CD4-positive, alpha-beta T cell treated with Interferon gamma for 1 hour (primary cell): Measurements from ENCODE around the gene ZNF239.
"Not testable (repeated sequence)": the region's sequence is repeated elsewhere in the genome, so short reads cannot be mapped to it uniquely, and the experiment has no call there.

Experiments
- DNase-seq: peaks from one replicate; pipeline ENCODE4 v3.0.0-alpha.2; 2020

The ZNF239 gene

DNA sequence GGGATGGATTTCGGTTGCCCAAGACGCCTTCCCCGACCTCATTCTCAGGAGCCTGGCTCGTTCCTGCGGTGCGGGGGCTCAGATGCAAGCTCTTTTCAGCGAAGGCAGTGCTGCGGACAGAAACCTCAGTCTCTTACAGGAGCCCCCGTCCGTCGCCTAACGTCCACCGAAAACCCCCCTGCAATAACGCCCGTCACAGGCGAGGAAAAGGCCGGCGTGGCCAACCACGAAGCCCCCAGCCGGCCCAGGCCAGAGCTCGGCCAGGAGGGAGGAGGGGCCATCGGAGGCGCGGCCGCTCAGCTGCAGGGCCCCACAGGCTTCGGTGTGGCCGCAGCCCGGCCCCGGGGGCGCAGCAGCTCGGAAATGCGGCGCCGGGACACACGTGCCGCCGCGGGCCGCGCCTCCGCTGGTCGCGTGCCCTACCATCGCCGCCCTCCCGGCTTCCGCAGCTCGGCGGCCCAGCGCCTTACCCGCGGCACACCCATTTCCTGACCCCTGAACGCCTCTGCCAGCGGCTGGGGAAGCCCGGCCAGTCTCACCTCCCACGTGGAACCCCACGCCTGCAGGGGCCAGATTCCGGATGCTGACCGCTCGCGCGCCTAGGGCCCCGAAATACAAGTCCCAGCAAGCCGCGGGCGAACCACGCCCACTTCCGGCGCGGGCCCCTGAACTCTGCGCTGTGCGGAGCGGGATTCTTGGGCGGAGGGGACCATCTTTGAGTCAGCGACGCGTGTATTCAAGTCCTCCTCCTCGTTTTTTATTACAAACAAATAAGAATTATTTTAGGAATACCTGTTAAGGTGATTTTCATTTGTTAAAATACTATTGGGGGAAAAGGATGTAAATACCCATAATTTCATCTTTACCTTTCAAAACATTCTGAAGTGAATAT is at the start of gene ZNF239:
Gene ZNF239 (minus strand): TSS at position 616 of the 892 bp plus-strand sequence. CDS start 16,537 bp downstream, outside the sequence.
- DNase-seq = peak; percentile 87

DNA sequence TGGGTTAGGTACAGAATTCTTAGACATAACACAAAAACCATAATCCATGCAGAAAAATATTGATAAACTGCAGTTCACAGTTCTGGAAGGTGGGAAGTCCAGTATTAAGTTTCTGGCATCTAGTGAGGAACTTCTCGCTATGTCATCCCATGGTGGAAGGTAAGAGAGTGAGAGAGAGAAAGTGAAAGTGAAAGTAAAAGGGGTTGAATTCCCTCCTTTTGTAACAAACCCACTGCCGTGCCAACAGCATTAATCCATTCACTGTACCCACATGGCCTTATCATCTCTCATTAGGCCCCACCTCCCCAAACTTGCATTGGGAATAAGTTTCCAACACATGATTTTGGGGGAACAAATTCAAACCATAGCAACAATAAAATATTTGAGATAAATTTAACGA is 48.9 kb upstream of the ZNF239 start:
- no peak for DNase-seq

DNA sequence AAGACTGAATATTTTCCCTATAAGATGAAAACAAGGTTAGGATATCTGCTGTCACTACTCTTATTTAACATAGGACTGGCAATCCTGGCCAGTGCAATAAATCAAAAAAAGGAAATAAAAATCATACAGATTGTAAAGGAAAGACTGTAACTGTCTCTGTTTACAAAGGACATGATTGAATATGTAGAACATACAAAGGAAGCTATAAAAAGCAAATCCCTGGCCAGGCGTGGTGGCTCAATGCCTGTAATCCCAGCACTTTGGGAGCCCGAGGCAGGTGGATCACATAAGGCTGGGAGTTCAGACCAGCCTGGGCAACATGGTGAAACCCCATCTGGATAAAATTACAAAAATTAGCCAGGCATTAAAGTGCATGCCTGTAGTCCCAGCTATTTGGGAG is 47.6 kb upstream of the ZNF239 start:
- no peak for DNase-seq

DNA sequence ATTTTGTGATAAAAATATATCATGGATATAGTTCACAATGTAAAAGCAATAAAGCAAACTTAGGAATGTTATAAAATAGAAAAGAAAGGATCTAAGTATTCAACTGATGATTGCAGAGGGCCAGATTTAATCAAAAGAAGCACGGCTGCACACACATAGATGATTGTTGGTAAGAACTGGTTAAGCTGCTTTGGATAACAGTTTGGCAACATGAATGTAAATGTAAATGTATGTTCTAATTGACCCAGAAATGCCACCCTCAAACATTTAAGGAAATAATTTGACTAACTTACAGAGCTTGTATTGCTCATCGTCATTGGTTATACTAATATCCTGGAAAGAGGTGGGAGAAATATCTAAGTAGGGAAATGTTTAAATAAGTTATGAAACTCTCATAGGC is 45.0 kb upstream of the ZNF239 start:
- DNase-seq = no peak

DNA sequence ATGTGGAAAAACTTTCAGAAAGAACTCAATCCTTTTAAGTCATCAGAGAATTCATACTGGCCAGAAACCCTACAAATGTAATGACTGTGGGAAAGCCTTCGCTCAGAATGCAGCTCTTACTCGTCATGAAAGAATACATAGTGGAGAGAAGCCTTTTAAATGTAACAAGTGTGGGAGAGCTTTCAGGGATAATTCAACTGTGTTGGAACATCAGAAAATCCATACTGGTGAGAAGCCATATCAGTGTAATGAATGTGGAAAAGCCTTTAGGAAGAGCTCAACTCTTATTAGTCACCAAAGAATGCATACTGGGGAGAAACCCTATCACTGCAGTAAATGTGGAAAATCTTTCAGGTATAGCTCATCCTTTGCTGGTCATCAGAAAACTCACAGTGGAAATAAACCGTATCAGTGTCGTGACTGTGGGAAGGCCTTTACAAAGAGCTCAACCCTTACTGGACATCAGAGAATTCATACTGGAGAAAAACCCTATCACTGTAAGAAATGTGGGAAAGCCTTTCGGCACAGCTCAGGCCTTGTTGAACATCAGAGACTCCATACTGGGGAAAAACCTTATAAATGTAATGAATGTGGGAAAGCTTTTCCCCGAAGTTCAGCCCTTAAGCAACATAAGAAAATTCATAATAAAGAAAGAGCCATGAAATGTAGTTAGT is 42.4 kb upstream of the ZNF239 start:
- no peak for DNase-seq

DNA sequence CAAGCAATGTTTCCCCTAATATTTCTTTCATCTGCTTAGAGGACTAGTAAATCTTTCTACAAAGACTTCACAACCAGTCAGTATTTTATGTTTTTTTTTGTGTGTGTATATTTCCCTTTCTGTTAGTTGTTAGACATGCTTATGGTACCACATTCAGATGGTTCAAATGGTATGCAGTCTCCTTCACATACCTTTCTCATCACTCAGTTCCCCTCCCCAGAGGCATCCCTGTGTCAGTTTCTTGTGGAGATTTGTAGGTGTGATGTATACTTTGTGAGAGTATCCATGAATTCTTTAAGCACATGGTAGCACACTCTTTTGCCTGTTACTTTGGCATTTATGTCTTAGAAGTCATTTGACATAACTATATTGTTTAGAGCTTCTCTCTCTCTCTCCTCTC is 36.2 kb upstream of the ZNF239 start:
- no peak for DNase-seq

DNA sequence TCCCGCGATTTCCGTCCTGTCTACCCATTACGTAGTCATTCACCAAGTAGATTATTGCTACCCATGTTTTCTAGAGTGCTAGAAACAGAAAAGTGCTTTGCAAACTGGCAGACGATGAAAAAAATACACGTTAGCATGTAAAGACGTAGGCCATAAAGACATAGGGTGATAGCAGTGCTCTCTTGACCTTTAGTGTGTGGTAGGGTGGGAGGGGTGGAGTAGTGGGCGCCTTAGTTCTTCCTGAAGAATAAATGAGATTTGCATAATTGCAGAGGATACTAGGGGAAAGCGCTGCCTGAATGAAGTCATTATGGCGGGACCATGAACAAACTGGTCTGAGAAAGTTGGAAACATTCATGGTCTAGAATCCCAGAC is 32.8 kb upstream of the ZNF239 start:
- no peak for DNase-seq

DNA sequence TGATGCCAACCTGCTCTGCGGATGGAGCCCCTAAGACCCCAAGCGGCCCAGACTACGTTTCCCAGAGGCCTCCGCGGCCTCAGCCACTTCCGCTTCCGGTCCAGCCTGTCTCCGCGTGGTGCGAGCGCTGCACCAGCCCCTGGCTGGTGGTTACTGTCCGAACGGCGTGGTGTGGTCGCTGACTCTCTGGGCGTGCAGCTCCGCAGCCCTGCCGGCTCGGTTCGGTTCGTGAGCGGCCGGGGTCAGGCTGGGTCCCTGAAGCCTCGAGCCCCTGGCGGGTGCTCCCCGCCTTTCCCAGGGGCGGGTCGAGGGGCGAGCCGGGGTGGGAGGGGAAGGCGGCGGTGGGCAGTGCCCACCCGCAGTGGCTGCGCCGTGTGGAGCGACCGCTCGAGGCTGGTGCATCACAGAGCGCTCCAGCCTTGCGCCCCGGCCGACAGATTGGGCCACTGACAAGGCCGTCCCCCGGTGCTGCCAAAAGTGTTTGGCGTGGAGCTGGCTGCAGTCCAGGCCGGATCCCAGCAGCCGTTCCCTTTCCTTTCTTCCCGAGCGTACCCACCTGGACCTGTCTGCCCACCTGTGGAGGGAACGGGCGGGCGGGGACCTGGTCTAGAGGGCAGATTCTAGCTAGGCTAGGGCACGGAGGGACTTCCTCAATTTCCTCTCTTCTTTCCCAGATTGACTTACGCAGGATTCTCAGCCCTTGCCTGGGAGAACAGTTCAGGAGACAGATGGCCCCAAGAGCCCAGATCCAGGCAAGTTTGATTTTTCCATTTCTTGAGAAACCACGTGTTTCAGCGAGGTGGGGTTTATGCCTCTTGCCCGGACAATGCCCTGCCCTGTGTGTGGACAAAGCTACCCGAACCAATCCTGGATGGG is 32.1 kb upstream of the ZNF239 start, which contains the start of gene ZNF485:
Gene ZNF485 (plus strand): TSS at position 116 of the 876 bp plus-strand sequence. CDS start 613 bp downstream, at position 729.
- DNase-seq = peak; percentile 63

DNA sequence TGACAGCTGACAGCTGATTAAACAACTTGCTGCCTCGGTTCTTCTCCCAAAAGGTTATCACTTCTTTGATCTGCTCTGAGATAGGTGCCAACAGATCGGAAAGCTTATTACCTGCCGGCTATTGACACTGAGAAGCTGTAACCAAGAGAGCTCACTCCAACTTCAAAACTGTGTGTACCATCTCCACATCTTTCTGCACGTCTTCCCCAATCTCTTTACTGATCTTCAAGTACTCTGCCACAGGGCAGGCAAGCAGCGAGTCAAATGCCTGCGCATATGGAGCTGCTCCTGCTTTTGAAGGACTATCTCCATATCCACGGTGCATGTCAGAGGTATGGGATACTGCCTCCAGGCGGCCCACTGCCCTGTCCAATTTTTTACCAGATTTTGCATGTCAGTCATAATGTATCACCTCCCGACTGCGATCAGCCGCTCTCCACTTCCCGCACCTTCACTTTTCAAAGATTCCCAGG is 31.5 kb upstream of the ZNF239 start:
- no peak for DNase-seq

DNA sequence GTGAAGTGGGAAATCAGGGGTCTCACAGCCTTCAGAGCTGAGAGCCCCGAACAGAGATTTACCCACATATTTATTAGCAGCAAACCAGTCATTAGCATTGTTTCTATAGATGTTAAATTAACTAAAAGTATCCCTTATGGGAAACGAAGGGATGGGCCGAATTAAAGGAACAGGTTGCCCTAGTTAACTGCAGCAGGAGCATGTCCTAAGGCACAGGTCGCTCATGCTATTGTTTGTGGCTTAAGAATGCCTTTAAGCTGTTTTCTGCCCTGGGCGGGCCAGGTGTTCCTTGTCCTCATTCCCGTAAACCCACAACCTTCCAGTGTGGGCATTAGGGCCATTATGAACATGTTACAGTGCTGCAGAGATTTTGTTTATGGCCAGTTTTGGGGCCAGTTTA is 27.2 kb upstream of the ZNF239 start:
- DNase-seq = not testable (repeated sequence)

DNA sequence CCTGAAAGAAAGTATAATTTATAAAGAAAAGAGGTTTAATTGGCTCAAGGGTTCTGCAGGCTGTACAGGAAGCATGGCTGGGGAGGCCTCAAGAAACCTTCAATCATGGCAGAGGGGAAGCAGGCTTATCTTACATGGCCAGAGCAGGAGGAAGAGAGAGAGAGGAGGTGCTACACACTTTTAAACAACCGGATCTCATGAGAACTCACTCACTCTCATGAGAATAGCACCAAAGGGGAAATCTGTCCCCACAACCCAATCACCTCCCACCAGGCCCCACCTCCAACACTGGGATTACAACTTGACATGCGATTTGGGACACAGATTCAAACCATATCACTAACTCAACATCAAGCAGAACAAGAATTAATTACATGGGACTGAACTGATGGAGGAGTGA is 24.9 kb upstream of the ZNF239 start:
- DNase-seq = no peak

DNA sequence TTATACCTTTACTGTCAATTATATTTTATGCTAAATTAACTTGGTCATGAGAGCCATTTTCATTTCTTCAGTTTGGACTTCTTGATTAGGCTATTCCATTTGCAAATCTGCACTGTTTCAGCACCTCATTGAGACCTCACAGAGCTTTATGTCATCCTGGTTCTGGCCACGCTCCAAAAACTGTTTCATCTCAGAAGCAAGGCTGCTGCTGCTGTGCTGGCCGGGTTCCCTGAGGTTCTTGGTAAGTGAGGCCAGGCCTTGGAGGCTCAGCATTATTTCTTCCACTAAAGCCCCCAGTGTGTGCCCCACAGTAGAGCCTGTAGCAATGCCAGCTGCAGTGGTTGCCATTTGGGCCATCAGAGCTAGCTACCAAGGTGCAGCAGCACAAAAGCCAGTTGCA is 24.0 kb upstream of the ZNF239 start:
- DNase-seq = no peak

DNA sequence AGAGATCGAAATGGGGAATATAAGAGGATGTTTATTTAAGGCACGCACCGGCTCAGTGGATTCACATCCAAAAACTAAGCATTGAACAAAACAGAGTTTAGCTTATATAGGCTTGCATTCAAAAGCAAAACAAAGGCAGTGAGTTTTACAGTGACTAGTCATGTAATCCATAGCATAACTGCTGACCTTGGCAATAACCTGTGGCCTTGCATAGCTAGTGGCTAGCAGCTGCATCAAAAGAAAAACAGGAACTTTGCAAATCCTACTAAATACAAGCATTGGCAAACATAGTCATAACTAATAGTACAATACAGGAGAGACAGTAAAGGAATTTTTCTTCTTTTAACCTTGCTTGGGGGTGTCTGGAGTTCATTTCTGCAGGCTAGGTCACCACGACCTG is 22.1 kb upstream of the ZNF239 start:
- no peak for DNase-seq

DNA sequence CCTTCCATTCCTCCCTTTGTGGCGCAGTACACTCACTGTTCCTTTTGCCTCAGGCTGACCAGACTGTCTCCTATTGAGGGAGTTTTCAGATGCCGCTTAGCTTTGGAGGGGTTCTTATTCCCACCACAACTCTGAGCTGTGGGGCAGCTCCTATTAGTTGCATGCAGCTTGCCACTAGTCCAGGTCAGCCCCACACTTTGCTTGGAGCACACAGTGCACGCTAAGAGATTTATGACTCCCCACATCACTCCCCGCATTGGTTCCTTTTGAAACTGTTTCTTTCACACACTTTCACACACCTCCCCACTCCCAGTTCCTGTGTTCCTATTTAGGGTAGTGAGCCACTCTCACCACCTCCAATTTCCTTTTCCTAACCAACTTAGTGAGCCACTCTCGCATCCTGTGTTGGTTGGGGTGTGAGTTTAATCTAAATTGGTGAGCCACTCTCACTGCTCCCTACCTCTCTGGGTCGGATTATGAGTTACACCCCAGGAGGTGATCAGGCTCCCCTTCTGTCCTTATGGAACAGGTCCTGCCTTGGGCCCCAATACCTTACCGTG is 21.4 kb upstream of the ZNF239 start:
- no peak for DNase-seq

DNA sequence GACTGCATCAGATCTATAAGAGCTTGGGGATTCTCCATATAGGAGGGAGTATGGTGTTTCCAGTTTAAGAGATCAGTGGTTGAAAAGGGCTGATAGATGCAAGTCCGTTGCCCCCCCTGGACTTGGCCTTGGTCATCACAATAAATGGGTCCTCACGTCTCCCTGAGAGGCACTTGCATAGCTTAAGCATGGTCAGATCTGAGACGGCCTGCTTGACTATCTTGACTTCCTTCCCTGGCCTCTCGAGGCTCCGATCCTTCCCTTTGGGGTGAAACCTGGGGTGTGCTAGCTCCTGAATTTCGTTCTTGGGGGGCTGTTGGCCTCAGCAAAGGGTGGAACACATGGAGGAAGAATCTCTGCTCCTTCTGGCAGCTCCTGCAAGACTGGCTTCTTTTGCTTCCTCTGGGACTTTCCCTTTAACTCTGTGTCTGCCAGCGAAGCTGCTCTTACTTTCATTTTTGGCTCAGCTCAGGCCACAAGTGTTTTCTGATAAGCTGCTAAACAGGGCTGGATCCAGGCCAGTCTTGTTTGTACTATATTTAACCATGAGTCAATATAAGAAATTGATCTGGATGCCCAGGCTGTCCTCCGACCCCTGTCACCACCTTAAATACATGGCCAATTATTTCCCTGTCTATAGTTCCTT is 20.7 kb upstream of the ZNF239 start:
- DNase-seq = peak; percentile 15

DNA sequence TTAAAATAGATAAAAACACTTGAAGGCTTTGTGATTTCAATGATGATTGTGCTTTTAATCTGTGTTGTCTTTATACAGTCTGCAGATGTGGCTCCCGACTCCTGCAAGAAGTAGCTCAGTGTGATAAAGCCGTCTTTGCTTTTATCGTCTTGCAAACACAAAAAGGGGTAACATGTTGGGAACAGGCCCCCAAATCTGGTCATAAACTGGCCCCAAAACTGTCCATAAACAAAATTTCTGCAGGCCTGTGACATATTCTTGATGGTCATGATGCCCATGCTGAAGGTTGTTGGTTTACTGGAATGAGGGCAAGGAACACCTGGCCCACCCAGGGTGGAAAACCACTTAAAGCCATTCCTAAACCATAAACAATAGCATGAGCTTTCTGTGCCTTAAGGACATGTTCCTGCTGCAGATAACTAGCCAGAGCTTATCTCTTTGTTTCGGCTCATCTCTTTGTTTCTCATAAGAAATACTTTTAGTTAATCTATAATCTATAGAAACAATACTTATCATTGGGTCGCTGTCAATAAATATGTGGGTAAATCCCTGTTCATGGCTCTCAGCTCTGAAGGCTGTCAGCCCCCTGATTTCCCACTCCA is 17.0 kb upstream of the ZNF239 start:
- DNase-seq = no peak

DNA sequence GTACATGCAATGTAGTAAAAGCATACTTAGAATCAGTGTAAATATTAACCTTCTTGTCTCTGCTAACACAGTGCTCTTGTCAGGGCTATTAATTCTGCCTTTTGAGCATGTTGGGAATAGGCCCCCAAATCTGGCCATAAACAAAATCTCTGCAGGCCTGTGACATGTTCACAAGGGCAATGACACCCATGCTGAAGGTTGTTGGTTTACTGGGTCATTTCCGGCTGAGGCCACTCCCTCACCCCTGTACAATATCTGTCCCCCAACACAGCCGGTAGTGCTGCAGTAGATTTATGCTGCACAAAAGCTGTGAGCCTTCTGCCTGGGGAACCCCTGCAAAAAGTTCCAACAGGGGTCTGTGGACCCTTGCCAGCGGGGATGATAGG is 12.3 kb upstream of the ZNF239 start:
- DNase-seq = not testable (repeated sequence)

DNA sequence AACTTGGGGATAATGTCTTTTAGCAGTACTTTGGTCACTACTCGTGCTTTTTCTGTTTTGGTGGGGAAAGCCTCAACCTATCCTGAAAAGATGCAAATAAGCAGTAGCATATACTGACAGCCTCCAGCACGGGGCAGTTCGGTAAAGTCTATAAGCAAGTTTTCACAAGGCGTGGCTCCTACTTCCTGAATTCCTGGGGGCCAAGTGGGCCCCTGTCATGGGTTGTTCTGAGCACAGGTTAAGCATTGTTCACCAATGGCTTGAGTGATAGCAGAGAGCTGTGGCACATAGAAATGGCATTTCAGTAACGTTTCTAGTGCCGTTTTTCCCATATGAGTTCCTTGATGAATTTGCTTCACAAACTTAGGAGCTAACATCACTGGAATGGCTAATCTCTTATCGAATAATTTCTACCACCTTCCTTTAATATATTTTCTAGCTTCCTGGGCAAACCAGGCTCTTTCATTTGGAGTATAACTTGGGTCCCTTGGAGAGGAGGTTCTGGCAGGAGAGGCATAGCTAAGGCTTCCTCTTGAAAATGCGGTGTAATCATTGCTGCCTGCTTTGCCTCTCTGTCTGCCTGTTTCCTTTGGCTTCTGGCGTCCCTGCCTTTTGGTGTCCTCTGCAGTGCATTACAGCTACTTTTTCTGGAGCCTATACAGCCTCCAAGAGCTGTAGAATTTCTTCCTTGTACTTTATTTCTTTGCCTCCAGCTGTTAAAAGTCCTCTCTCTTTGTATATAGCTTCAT is 11.7 kb upstream of the ZNF239 start:
- DNase-seq = no peak

DNA sequence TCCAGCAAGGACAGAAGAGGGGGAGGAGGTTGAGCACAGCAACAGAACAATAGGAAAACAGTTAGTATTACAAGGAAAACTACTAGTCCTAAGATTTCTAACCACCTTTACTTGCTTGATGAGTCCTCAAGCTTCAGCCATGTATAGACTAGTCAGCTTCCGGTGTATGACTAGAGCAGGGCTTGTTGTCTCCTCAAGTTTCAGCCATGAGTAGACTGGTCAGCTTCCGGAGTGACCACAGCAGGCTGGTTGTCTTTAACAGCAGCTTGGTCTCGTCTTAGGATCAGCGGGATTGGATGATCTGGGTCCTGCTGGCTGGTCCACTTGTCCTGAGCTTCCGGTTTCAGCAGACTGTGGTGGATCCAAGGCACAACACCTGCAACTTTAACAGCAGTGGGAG is 10.6 kb upstream of the ZNF239 start:
- no peak for DNase-seq

DNA sequence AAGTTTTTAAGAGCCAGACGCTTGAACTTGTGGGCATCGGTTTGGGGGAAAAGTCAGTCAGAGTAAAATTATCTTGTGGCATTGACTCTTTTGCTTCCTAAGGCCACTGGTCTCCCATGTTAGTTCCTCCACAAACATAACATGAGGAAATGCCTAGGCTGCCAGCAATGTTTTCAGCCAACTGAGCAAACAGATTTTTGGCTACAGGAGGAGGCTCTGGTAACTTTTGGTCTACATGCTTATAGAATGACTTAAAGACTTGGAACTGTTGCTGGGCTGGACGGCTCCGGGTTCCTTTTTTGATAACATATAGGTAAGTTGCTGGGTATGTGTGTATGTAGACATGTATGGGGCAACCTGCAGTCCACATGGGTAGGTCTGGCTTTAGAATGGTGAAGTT is 9.6 kb upstream of the ZNF239 start:
- DNase-seq = no peak

DNA sequence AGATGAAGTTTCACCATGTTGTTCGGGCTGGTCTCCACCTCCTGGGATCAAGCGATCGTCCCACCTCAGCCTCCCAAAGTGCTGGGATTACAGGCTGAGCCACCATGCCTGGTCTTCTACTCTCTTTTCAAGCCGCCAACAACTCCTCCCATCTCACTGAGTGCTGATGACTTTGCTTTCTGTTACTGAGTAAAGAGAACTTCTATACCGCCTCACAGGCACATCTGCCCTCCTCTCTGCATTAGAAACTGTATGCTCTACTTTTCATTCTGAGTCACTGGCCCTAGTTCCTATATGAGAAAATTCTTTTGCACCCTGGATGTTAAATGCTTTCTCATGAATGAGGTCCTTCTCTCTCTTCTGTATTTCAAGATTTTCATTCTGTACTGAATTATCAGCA is 2.2 kb upstream of the ZNF239 start:
- DNase-seq = no peak
